Ecto neural progenitor cell (in vitro differentiated cells): ENCODE data around the gene ZFAND3.
A peak's percentile ranks its signal among the peaks of the same experiment; 100 is the strongest.

Experiments
- DNase-seq: peaks from one replicate; pipeline ENCODE4 v3.0.0-alpha.2; 2018; ENCODE audit warnings: low spot score

Gene ZFAND3

GRCh38 chr6:38169977-38170526 is 350.5 kb downstream of the ZFAND3 start:
- DNase-seq, result no peak

GRCh38 chr6:38170666-38171355 is 351.3 kb downstream of the ZFAND3 start:
- no peak for DNase-seq

- no peak for DNase-seq
Observed at GRCh38 chr6:38171997-38172738, 352.6 kb downstream of the ZFAND3 start.

GRCh38 chr6:38172739-38173410 is 353.3 kb downstream of the ZFAND3 start:
- no peak for DNase-seq

GRCh38 chr6:38173909-38174308 is 354.4 kb downstream of the ZFAND3 start:
- no peak for DNase-seq

- DNase-seq, result no peak
Observed at GRCh38 chr6:38174315-38174714, 354.8 kb downstream of the ZFAND3 start.

GRCh38 chr6:38174806-38175495 is 355.4 kb downstream of the ZFAND3 start:
- no peak for DNase-seq

- DNase-seq, result no peak
Observed at GRCh38 chr6:38175786-38176185, 356.3 kb downstream of the ZFAND3 start.

- no peak for DNase-seq
Observed at GRCh38 chr6:38176797-38177751, 357.5 kb downstream of the ZFAND3 start.

GRCh38 chr6:38177882-38178583 is 358.5 kb downstream of the ZFAND3 start:
- DNase-seq, result no peak

GRCh38 chr6:38178584-38178886 is 359.0 kb downstream of the ZFAND3 start:
- DNase-seq, result no peak

GRCh38 chr6:38179300-38179699 is 359.8 kb downstream of the ZFAND3 start:
- no peak for DNase-seq

GRCh38 chr6:38179794-38180430 is 360.4 kb downstream of the ZFAND3 start:
- DNase-seq, result peak; percentile 30

- DNase-seq, result peak; percentile 44
Observed at GRCh38 chr6:38180586-38180985, 361.1 kb downstream of the ZFAND3 start.

GRCh38 chr6:38182426-38182825 is 362.9 kb downstream of the ZFAND3 start:
- peak; percentile 39 for DNase-seq

GRCh38 chr6:38183856-38184584 is 364.5 kb downstream of the ZFAND3 start:
- DNase-seq, result no peak

GRCh38 chr6:38184585-38185080 is 365.1 kb downstream of the ZFAND3 start:
- peak; percentile 50 for DNase-seq

- DNase-seq, result no peak
Observed at GRCh38 chr6:38185244-38185643, 365.7 kb downstream of the ZFAND3 start.

GRCh38 chr6:38185752-38186151 is 366.2 kb downstream of the ZFAND3 start:
- DNase-seq, result no peak
